D341Med (cell line): ENCODE measurements around the gene CXXC1.
"Not testable (repeated sequence)": the region's sequence is repeated elsewhere in the genome, so short reads cannot be mapped to it uniquely, and the experiment has no call there.

ENCODE experiments used
- DNase-seq: peaks from one replicate; pipeline ENCODE4 v3.0.0; 2012; ENCODE audit warnings: low spot score

CXXC1 gene

DNA sequence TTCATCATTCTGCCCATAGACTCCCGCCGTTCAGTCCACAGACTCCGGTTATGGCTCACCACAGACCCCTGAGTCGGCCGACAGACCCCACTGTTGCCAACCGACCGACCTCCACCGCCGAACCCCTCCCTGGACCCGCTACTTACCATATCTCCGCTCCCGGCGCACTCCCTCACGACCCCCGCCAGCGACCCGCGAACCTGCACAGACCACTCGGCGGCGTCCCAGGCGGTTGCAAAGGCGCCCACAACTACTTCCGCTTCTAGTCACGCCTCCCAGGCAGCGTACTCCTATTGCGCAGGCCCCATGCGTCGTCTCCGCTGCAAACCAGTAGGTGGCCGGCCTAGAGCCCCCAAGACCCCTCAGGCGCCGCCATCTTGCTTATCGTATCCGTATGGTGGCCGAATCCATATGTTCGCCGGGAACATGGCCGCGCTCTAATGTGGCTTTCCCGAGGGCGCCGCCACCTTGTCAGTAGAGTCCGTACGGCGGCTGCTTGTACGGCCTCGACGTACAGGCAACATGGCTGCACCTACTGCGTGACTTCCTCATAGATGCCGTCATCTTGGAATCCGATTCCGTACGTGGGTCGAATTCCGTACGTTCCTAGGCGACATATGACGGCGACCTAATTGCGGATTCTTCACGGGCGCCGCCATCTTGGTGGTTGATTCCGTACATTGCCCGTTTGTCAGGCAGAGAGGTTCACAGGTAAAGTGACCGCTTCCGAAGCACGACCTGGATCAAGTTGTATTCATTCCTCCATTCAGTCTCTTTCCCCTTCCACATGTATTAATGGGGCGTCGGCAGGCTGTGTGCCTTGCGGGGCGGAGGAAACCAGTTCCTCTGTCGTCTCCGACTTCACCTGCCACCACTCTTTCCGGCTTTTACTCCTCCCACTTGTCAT is at the start of gene CXXC1:
TSS of gene CXXC1 (minus strand) at position 252 of the 907 bp plus-strand sequence. CDS start at position 149, 103 bp downstream.
- peak; percentile 96 for DNase-seq

DNA sequence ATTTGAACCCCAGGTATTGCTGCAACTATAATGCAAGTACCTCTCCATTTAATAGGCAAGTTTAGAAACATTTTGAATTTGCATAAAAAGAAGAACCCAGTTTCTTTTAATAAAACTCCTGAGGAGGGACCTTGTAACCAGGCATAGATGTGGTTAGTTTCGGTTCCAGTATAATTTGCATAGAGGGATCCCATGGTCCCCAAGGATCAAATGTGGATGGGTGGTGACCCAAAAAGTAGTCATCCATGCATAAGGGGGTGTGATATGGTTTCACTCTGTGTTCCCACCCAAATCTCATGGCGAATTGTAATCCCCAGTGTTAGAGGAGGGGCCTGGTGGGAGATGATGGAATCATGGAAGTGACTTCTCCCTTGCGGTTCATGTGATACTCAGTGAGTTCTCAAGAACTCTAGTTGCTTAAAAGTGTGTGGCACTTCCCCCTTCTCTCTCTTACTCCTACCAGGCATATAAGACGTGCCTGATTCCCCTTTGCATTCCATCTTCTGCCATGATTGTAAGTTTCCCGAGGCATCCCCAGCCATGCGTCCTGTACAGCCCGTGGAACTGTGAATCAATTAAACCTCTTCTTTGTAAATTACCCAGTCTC is 47.2 kb upstream of the CXXC1 start:
- DNase-seq: no peak

- DNase-seq: no peak
These were observed 44.2 kb upstream of the CXXC1 start for GRCh38 chr18:50331691-50332090.

GRCh38 chr18:50330176-50330575 is 42.7 kb upstream of the CXXC1 start:
- no peak for DNase-seq

- DNase-seq: no peak
These were observed 40.5 kb upstream of the CXXC1 start for GRCh38 chr18:50327983-50328382.

- DNase-seq: no peak
These were observed 33.2 kb upstream of the CXXC1 start for GRCh38 chr18:50320719-50321118.

DNA sequence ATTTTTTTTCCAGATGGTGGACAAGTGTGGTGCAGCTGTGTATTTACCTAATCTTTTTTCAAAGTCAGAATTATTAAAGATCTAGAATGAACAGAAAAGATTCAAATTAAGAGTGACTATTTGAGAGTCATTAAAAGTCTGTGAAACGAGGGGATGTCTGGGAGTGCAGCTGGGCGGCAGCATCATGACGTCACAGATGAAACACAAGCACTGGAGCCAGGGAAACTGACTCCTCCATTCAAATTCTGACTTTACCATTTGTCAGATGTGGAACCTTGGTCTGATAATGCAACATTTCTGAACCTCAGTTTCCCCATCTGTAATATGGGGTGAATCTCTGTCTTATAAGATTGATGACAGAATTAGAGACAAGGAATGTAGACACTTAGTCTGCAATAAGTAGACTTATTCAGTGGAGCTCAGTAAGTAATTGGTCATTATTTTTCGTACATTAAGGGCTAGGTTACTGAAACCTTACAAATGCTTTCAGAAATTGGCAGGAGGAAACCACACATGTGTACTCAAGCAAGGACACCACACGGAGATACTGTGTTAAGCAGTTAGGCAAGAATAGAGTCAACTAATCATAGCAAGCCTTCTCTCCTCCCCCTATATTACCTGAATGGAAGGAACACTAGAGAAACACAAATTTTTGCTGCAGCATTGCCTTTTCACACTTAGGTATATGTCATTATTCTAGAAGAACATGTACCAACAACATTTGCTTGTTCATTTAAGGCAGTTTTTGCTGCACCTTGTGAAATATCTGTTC is 27.8 kb upstream of the CXXC1 start:
- DNase-seq: no peak

GRCh38 chr18:50313873-50314460 is 26.5 kb upstream of the CXXC1 start:
- no peak for DNase-seq

DNA sequence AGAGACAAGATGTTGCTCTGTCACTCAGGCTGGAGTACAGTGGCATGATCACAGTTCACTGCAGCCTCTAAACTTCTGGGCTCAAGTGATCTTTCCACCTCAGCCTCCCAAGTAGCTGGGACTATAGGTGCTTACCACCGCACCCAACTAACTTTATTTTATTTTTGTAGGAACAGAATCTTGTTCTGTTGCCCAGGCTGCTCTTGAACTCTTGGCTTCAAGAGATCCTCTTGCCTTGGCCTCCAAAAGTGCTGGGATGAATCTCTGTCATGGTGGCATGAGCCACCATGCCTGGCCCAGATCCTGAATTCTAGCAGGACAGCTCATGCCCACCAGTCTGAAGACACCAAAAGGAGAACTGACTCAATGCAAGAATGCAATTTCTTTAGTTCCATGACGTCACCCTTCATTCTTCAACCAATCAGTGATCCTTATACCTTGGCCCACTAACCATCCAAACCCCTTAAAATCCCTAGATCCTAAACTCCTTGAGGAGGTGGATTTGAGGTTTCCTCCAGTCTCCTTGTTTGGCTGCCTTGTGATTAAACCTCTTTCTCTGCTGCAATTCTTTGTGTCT is 25.6 kb upstream of the CXXC1 start:
- no peak for DNase-seq

DNA sequence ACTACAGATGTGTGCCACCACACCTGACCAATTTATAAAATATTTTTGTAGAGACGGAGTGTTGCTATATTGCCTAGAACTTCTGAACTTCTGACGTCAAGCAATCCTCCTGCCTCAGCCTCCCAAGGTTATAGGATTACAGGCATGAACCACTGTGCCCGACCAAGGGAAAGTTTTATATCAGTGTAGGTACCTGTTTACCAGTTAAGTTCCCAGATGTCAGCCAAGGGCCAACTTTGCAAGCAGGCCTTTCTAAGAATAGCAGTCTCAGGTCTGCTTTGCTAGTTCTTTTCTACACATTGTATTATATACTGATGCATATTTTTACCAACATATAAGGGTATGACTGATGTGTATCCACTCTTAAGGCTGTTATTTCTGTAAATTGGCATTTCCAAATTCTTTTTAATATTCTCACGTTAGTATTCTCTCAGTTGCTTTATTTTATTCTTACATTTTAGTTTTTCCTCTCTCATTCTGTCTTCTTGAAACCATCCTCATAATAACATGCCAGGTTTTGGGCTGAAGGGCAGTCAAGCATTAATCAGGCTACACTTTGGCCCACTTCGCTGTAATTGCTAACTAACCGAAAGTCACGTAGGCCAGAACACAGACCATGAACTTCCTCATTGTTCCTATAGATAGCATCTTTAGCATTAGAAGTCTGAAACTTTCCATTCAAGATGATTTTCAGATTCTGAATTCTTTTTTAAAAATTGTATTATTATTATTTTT is 25.0 kb upstream of the CXXC1 start:
- DNase-seq: no peak

GRCh38 chr18:50311650-50312049 is 24.2 kb upstream of the CXXC1 start:
- no peak for DNase-seq

- no peak for DNase-seq
These were observed 22.6 kb upstream of the CXXC1 start for GRCh38 chr18:50310080-50310479.

DNA sequence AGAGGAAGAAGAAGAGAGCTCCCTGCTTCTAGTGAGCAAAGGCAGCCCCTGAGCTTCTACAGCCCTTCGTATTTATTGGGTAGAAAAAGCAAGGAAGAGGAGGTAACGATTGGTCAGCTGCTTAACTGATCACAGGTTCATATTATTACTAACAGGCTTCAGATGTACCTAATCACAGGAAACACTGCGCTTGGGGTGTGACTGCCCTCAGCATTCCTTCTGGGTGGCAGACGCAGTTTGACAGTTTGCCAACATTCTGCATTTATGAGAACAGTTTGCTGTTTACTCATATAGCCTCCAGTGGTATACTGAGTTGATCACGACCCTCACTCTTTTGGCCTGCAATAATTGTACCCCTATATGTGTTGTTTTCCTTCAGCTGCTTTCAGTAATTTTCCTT is 21.4 kb upstream of the CXXC1 start:
- DNase-seq: not testable (repeated sequence)

- peak; percentile 94 for DNase-seq
These were observed 20.4 kb upstream of the CXXC1 start for GRCh38 chr18:50307738-50308470.

GRCh38 chr18:50307400-50307737 is 19.9 kb upstream of the CXXC1 start:
- no peak for DNase-seq

DNA sequence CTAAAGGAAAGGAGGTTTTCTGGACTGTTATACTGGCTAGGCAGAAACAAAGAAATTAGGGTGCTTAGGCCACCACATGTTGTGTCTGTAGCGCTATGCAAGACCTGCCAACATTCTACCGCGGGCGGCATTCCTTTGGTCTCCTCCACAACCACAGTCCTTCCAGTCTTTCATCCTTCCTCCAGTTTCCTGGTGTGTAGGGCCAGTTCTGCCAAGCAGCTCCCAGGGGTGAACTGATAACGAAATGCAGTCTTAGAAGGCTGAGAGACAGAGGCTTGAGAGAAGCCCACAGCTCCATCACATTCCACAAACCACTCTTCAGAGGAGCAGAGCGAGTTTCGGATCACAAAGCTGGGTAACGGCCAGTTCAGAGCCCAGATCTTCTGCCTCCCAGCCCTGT is 19.5 kb upstream of the CXXC1 start:
- no peak for DNase-seq

GRCh38 chr18:50301074-50301473 is 13.6 kb upstream of the CXXC1 start:
- DNase-seq: no peak

- DNase-seq: no peak
These were observed 12.3 kb upstream of the CXXC1 start for GRCh38 chr18:50299626-50300388.

DNA sequence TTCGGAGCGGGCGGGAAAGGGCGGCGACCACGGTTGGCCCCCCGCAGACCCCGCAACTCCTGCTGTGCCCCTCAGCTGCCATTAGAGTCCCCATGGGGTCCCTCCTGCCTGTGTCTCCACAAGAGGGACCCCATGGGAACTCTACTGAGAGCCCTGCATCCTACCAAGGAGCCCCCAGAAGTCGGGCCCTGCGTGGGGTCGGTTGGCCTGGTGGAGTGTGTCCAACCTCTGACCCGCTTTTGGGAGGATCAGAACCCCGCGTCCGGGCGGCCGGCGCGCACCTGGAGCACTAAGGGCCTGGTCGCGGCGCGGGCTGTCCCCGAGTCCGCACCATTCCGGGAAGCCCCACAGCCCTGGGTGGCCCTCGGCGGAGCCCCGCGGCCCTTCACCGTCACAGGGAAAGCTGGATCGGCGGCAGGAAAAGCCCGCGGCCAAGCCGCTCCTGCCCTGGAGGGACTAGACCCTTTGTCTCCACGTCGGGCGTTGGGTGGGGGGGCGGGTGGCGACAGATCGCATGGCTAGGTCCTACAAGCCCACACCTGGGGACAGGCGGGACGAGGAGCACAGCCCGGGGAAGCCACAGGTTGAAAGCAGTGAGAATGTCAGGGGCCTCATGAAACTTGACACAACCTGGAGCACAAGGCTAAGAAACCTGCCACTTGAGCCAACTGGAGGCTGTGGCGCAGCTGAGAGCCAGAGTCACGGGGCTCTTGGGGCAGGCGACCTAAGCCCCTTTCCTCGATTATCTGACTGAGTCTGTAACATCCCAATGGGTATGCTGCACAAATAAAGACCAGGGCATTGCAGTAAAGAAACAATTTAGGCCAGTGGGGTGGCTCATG is 11.2 kb upstream of the CXXC1 start:
- DNase-seq: no peak
